Measurements from ENCODE around the gene SNX13. TPM values are rescaled to one million over a fixed set of nuclear protein-coding genes. Genes with fewer than 3 reads are reported as not detected.

SNX13 gene
- total and polyA plus RNA-seq, 7 donors = 9.6 to 80.9 (median 43.8) TPM

- DNase-seq = no peak
- Histone ChIP-seq H3K27me3 (no peaks in the 10 kb centered on the region), H3K9me3 (no peaks in the 10 kb centered on the region), H3K4me1 (no peaks in the 10 kb centered on the region), H3K36me3 (no peaks in the 10 kb centered on the region), H3K4me3 (no peak overlapping the region), H3K27ac (no peak overlapping the region)
- intact Hi-C loops (cut with DNase I) = no loop called here
- TF ChIP-seq CTCF (IDR thresholded peaks at IDR 0.05) = no peak
- TF ChIP-seq EP300 (IDR thresholded peaks at IDR 0.05) = no peak
- no peak for TF ChIP-seq POLR2AphosphoS5 (IDR thresholded peaks at IDR 0.05)
- TF ChIP-seq POLR2A (IDR thresholded peaks at IDR 0.05) = no peak
These were observed 158.1 kb downstream of the SNX13 start for GRCh38 chr7:17782216-17782549.

GRCh38 chr7:17781491-17782215, 158.6 kb downstream of the SNX13 start:
- no peaks in the 10 kb centered on the region for H3K27me3 ChIP-seq
- no peak for DNase-seq
- no peaks in the 10 kb centered on the region for H3K9me3 ChIP-seq
- H3K27ac ChIP-seq = no peak overlapping the region
- 57 to 78% methylated on average over 7 of the region's 7 CpGs for WGBS, 2 donors
- intact Hi-C loops (cut with DNase I) = no loop called here
- no peaks in the 10 kb centered on the region for H3K4me1 ChIP-seq
- TF ChIP-seq POLR2AphosphoS5 (IDR thresholded peaks at IDR 0.05) (no peak), POLR2A (IDR thresholded peaks at IDR 0.05) (no peak)
- H3K36me3 ChIP-seq = no peaks in the 10 kb centered on the region
- no peak overlapping the region for H3K4me3 ChIP-seq

GRCh38 chr7:17779381-17779780, 160.9 kb downstream of the SNX13 start:
- intact Hi-C loops (cut with DNase I) = no loop called here
- no peak overlapping the region for H3K27ac ChIP-seq

GRCh38 chr7:17774716-17775288, 165.5 kb downstream of the SNX13 start:
- Histone ChIP-seq H3K36me3 (no peaks in the 10 kb centered on the region), H3K27me3 (no peaks in the 10 kb centered on the region), H3K4me3 (no peak overlapping the region), H3K9me3 (no peaks in the 10 kb centered on the region), H3K4me1 (peaks cover 0 to 12% (median 5%) of the 10 kb centered on the region in 4 donors), H3K27ac (no peak overlapping the region)
- intact Hi-C loops (cut with DNase I) = no loop called here
- 69% methylated on average over 3 of the region's 3 CpGs for whole genome bisulfite sequencing, 2 donors
- no peak for DNase-seq
- TF ChIP-seq POLR2A (IDR thresholded peaks at IDR 0.05) (no peak), CTCF (IDR thresholded peaks at IDR 0.05) (no peak), EP300 (IDR thresholded peaks at IDR 0.05) (no peak), POLR2AphosphoS5 (IDR thresholded peaks at IDR 0.05) (no peak)

More at GRCh38 chr7:17779381-17779780, 160.9 kb downstream of the SNX13 start:
- no peaks in the 10 kb centered on the region for H3K36me3 ChIP-seq
- DNase-seq = no peak
- no peaks in the 10 kb centered on the region for H3K9me3 ChIP-seq
- no peaks in the 10 kb centered on the region for H3K4me1 ChIP-seq
- no peak overlapping the region for H3K4me3 ChIP-seq
- TF ChIP-seq POLR2AphosphoS5 (IDR thresholded peaks at IDR 0.05) = no peak
- no peak for TF ChIP-seq EP300 (IDR thresholded peaks at IDR 0.05)
- no peak for TF ChIP-seq POLR2A (IDR thresholded peaks at IDR 0.05)
- TF ChIP-seq CTCF (IDR thresholded peaks at IDR 0.05) = no peak
- no peaks in the 10 kb centered on the region for H3K27me3 ChIP-seq
- 91 to 96% methylated on average over 1 of the region's 1 CpG for WGBS, 2 donors

GRCh38 chr7:17774248-17774647, 166.0 kb downstream of the SNX13 start:
- H3K4me3 ChIP-seq = no peak overlapping the region
- peaks cover 0 to 12% (median 5%) of the 10 kb centered on the region in 4 donors for H3K4me1 ChIP-seq
- H3K36me3 ChIP-seq = no peaks in the 10 kb centered on the region
- TF ChIP-seq POLR2AphosphoS5 (IDR thresholded peaks at IDR 0.05) = no peak
- no peak for TF ChIP-seq EP300 (IDR thresholded peaks at IDR 0.05)
- TF ChIP-seq POLR2A (IDR thresholded peaks at IDR 0.05) = no peak
- no peak for TF ChIP-seq CTCF (IDR thresholded peaks at IDR 0.05)
- H3K27ac ChIP-seq = no peak overlapping the region
- intact Hi-C loops (cut with DNase I) = no loop called here
- no peak for DNase-seq
- no peaks in the 10 kb centered on the region for H3K27me3 ChIP-seq
- WGBS, 2 donors = 83 to 85% methylated on average over 2 of the region's 2 CpGs
- H3K9me3 ChIP-seq = no peaks in the 10 kb centered on the region

Data from sigmoid colon (tissue), 7 donors.